Measurements from ENCODE around the gene CD226.

The CD226 gene

GRCh38 chr18:69870736-69871135 lies 76.9 kb downstream of the CD226 start:
- TF ChIP-seq ZNF8 (CRISPR knock-in tag; IDR thresholded peaks at IDR 0.05): no peak
- TF ChIP-seq ZNF70 (CRISPR knock-in tag; IDR thresholded peaks at IDR 0.05): no peak
- no peak for TF ChIP-seq ISL1 (CRISPR knock-in tag; IDR thresholded peaks at IDR 0.05)
- TF ChIP-seq SNAI2 (CRISPR knock-in tag; IDR thresholded peaks at IDR 0.05): no peak
- TF ChIP-seq OSR1 (CRISPR knock-in tag; IDR thresholded peaks at IDR 0.05): no peak
- no peak for TF ChIP-seq TOX (CRISPR knock-in tag; IDR thresholded peaks at IDR 0.05; ENCODE audit: borderline replicate concordance)
- TF ChIP-seq RARB (CRISPR knock-in tag; IDR thresholded peaks at IDR 0.05): no peak
- no peak for TF ChIP-seq CSDC2 (CRISPR knock-in tag; IDR thresholded peaks at IDR 0.05)
- no peak for TF ChIP-seq CREB5 (CRISPR knock-in tag; IDR thresholded peaks at IDR 0.05; ENCODE audit: low read depth)
- no peak for TF ChIP-seq ZNF565 (CRISPR knock-in tag; conservative IDR thresholded peaks at IDR 0.05; ENCODE audit: low read depth)
- no peak for TF ChIP-seq CSRNP3 (CRISPR knock-in tag; IDR thresholded peaks at IDR 0.05)
- TF ChIP-seq ZC3H10 (CRISPR knock-in tag; IDR thresholded peaks at IDR 0.05): no peak
- TF ChIP-seq ARNTL (CRISPR knock-in tag; IDR thresholded peaks at IDR 0.05; ENCODE audit: borderline replicate concordance, low read depth): no peak
- TF ChIP-seq ESRRG (CRISPR knock-in tag; IDR thresholded peaks at IDR 0.05): no peak
- no peak for TF ChIP-seq TSHZ2 (CRISPR knock-in tag; IDR thresholded peaks at IDR 0.05)
- TF ChIP-seq PPARA (CRISPR knock-in tag; IDR thresholded peaks at IDR 0.05; ENCODE audit: borderline replicate concordance): no peak
- ATAC-seq: no peak

GRCh38 chr18:69866212-69866611 lies 81.5 kb downstream of the CD226 start:
- no peak for TF ChIP-seq ZNF8 (CRISPR knock-in tag; IDR thresholded peaks at IDR 0.05)
- no peak for TF ChIP-seq ZFP3 (CRISPR knock-in tag; IDR thresholded peaks at IDR 0.05)
- TF ChIP-seq TSHZ2 (CRISPR knock-in tag; IDR thresholded peaks at IDR 0.05): no peak
- TF ChIP-seq CREB5 (CRISPR knock-in tag; IDR thresholded peaks at IDR 0.05; ENCODE audit: low read depth): no peak
- no peak for TF ChIP-seq ZNF565 (CRISPR knock-in tag; conservative IDR thresholded peaks at IDR 0.05; ENCODE audit: low read depth)
- TF ChIP-seq ZC3H10 (CRISPR knock-in tag; IDR thresholded peaks at IDR 0.05): no peak
- TF ChIP-seq ESRRG (CRISPR knock-in tag; IDR thresholded peaks at IDR 0.05): no peak
- no peak for TF ChIP-seq PPARA (CRISPR knock-in tag; IDR thresholded peaks at IDR 0.05; ENCODE audit: borderline replicate concordance)
- TF ChIP-seq ISL1 (CRISPR knock-in tag; IDR thresholded peaks at IDR 0.05): no peak
- no peak for TF ChIP-seq ZFP30 (CRISPR knock-in tag; IDR thresholded peaks at IDR 0.05)
- no peak for ATAC-seq

GRCh38 chr18:69865776-69866175 lies 81.9 kb downstream of the CD226 start:
- no peak; the same call in 2 of the 3 replicates for ATAC-seq
- TF ChIP-seq RARB (CRISPR knock-in tag; IDR thresholded peaks at IDR 0.05) (no peak), CSDC2 (CRISPR knock-in tag; IDR thresholded peaks at IDR 0.05) (no peak), POU6F1 (CRISPR knock-in tag; IDR thresholded peaks at IDR 0.05; ENCODE audit: borderline replicate concordance, low read depth) (no peak), ZC3H10 (CRISPR knock-in tag; IDR thresholded peaks at IDR 0.05) (no peak), CREB5 (CRISPR knock-in tag; IDR thresholded peaks at IDR 0.05; ENCODE audit: low read depth) (no peak), OSR1 (CRISPR knock-in tag; IDR thresholded peaks at IDR 0.05) (no peak), TCF4 (CRISPR knock-in tag; IDR thresholded peaks at IDR 0.05; ENCODE audit: borderline replicate concordance) (no peak), ESRRG (CRISPR knock-in tag; IDR thresholded peaks at IDR 0.05) (no peak), ZNF8 (CRISPR knock-in tag; IDR thresholded peaks at IDR 0.05) (no peak), ZFP30 (CRISPR knock-in tag; IDR thresholded peaks at IDR 0.05) (no peak), TOX (CRISPR knock-in tag; IDR thresholded peaks at IDR 0.05; ENCODE audit: borderline replicate concordance) (no peak), PATZ1 (CRISPR knock-in tag; IDR thresholded peaks at IDR 0.05; ENCODE audit: borderline replicate concordance) (no peak)
